HEK293 (cell line): ENCODE measurements around the gene CREB3L1.

Experiments used
- CTCF ChIA-PET: fragments of 350-600 bp; formaldehyde crosslinking; extraction: SDS; loops from one replicate; lab custom pipeline; 2021; ENCODE audit warnings: antibody characterized with exemption; lab: Yijun Ruan, JAX
- POLR2A ChIA-PET: fragments of 300-600 bp; formaldehyde crosslinking; extraction: SDS; loops from one replicate; lab custom pipeline; 2020; ENCODE audit warnings: antibody characterized with exemption, inconsistent platforms; lab: Yijun Ruan, JAX
- H3K27ac ChIP-seq: fragments of 200-500 bp; sonication (Bioruptor generic); 2 replicates; pipeline ENCODE4 v1.5.1; 2014; ENCODE audit warnings: low read depth, low read length, control low read depth, inconsistent platforms; ENCODE audit errors: extremely low read depth
- H3K36me3 ChIP-seq, 2 experiments: fragments of 200-500 bp in 1 of 2; sonication (Bioruptor generic) in 1 of 2; 1 replicate in 1 of 2; 2 replicates in 1 of 2; pipeline ENCODE4 v1.5.1; 2014 to 2017; ENCODE audit warnings: inconsistent platforms in 2 of 2, low read length in 2 of 2; ENCODE audit not compliant: control insufficient read depth in 2 of 2, insufficient read depth in 1 of 2
- H3K4me1 ChIP-seq: fragments of 200-500 bp; sonication (Bioruptor generic); 2 replicates; pipeline ENCODE4 v1.5.1; 2014; ENCODE audit warnings: mild to moderate bottlenecking, low read length, inconsistent platforms; ENCODE audit not compliant: control insufficient read depth, insufficient read depth
- H3K4me3 ChIP-seq: 2 replicates; pipeline ENCODE4 v1.5.1; 2011; ENCODE audit warnings: low read depth, mild to moderate bottlenecking, control low read depth, low read length, moderate library complexity
- H3K9me3 ChIP-seq: fragments of 200-500 bp; sonication (Bioruptor generic); 2 replicates; pipeline ENCODE4 v1.5.1; 2014; ENCODE audit warnings: low read depth, low read length, inconsistent platforms; ENCODE audit not compliant: control insufficient read depth, insufficient read depth
- FEZF1 ChIP-seq: fragments of 450-650 bp; formaldehyde crosslinking; IDR thresholded peaks from 2 replicates; pipeline ENCODE4 v1.5.1; 2016; ENCODE audit warnings: missing biosample characterization, missing genetic modification characterization
- GLIS1 ChIP-seq: fragments of 450-650 bp; formaldehyde crosslinking; IDR thresholded peaks from 2 replicates; pipeline ENCODE4 v1.5.1; 2016; ENCODE audit warnings: missing biosample characterization, missing genetic modification characterization
- GLIS2 ChIP-seq: fragments of 450-650 bp; formaldehyde crosslinking; IDR thresholded peaks from 2 replicates; pipeline ENCODE4 v1.5.1; 2016; ENCODE audit warnings: missing biosample characterization, missing genetic modification characterization
- WT1 ChIP-seq: fragments of 450-650 bp; formaldehyde crosslinking; IDR thresholded peaks from 2 replicates; pipeline ENCODE4 v1.5.1; 2016; ENCODE audit warnings: missing biosample characterization, missing genetic modification characterization
- ZNF138 ChIP-seq: fragments of 450-650 bp; formaldehyde crosslinking; IDR thresholded peaks from 2 replicates; pipeline ENCODE4 v1.5.1; 2016; ENCODE audit warnings: missing biosample characterization, missing genetic modification characterization, borderline replicate concordance
- ZNF175 ChIP-seq: fragments of 450-650 bp; formaldehyde crosslinking; IDR thresholded peaks from 2 replicates; pipeline ENCODE4 v1.5.1; 2016; ENCODE audit warnings: missing biosample characterization, missing genetic modification characterization
- ZNF239 ChIP-seq: fragments of 450-650 bp; formaldehyde crosslinking; IDR thresholded peaks from 2 replicates; pipeline ENCODE4 v1.5.1; 2016; ENCODE audit warnings: missing biosample characterization, missing genetic modification characterization
- ZNF37A ChIP-seq: fragments of 450-650 bp; IDR thresholded peaks from 2 replicates; pipeline ENCODE4 v1.5.1; 2018; ENCODE audit warnings: missing biosample characterization, missing genetic modification characterization
- ZNF404 ChIP-seq: fragments of 450-650 bp; formaldehyde crosslinking; IDR thresholded peaks from 2 replicates; pipeline ENCODE4 v1.5.1; 2017; ENCODE audit warnings: missing biosample characterization, missing genetic modification characterization
- ZNF585B ChIP-seq: fragments of 450-650 bp; formaldehyde crosslinking; IDR thresholded peaks from 2 replicates; pipeline ENCODE4 v1.5.1; 2016; ENCODE audit warnings: missing biosample characterization, missing genetic modification characterization
- ZNF629 ChIP-seq: fragments of 450-650 bp; formaldehyde crosslinking; IDR thresholded peaks from 2 replicates; pipeline ENCODE4 v1.5.1; 2017; ENCODE audit warnings: missing biosample characterization, missing genetic modification characterization
- ZNF658 ChIP-seq: fragments of 450-650 bp; formaldehyde crosslinking; IDR thresholded peaks from 2 replicates; pipeline ENCODE4; 2016; ENCODE audit warnings: missing biosample characterization, missing genetic modification characterization
- TF ChIP-seq, protein P1 (sequence below): fragments of 450-650 bp; formaldehyde crosslinking; IDR thresholded peaks from 2 replicates; pipeline ENCODE4 v1.5.1; 2016; ENCODE audit warnings: missing biosample characterization, missing genetic modification characterization
- TF ChIP-seq, protein P2 (sequence below): fragments of 450-650 bp; formaldehyde crosslinking; IDR thresholded peaks from 2 replicates; pipeline ENCODE4 v1.5.1; 2016; ENCODE audit warnings: missing biosample characterization, missing genetic modification characterization, low read depth
- TF ChIP-seq, protein P3 (sequence below): IDR thresholded peaks from 2 replicates; pipeline ENCODE4 v1.6.1; 2011; ENCODE audit warnings: mild to moderate bottlenecking, low read depth, low read length, borderline replicate concordance
- TF ChIP-seq, protein P4 (sequence below): fragments of 450-650 bp; formaldehyde crosslinking; IDR thresholded peaks from 2 replicates; pipeline ENCODE4 v1.5.1; 2016; ENCODE audit warnings: missing biosample characterization, missing genetic modification characterization
- TF ChIP-seq, protein P5 (sequence below): fragments of 450-650 bp; formaldehyde crosslinking; IDR thresholded peaks from 2 replicates; pipeline ENCODE4 v1.5.1; 2016; ENCODE audit warnings: missing biosample characterization, missing genetic modification characterization

CREB3L1 gene

DNA sequence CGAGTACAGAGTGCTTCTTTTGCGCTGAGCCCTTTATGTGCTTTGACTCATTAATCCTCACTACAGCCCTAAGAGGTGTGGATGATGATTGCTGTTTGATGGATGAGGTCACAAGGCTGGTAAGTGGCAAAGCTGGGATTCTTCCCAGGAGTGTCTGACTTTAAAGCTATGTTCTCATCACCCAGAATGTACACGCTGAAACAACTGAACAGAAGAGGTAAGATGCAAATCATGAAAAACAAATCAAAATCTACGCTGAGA lies 37.7 kb upstream of the CREB3L1 start (continued):
- TF ChIP-seq, protein P1, sequence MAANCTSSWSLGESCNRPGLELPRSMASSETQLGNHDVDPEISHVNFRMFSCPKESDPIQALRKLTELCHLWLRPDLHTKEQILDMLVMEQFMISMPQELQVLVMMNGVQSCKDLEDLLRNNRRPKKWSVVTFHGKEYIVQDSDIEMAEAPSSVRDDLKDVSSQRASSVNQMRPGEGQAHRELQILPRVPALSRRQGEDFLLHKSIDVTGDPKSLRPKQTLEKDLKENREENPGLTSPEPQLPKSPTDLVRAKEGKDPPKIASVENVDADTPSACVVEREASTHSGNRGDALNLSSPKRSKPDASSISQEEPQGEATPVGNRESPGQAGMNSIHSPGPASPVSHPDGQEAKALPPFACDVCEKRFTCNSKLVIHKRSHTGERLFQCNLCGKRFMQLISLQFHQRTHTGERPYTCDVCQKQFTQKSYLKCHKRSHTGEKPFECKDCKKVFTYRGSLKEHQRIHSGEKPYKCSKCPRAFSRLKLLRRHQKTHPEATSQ = no peak
- no peak for TF ChIP-seq ZNF658 (tag by site-specific recombination)
- TF ChIP-seq, protein P2, sequence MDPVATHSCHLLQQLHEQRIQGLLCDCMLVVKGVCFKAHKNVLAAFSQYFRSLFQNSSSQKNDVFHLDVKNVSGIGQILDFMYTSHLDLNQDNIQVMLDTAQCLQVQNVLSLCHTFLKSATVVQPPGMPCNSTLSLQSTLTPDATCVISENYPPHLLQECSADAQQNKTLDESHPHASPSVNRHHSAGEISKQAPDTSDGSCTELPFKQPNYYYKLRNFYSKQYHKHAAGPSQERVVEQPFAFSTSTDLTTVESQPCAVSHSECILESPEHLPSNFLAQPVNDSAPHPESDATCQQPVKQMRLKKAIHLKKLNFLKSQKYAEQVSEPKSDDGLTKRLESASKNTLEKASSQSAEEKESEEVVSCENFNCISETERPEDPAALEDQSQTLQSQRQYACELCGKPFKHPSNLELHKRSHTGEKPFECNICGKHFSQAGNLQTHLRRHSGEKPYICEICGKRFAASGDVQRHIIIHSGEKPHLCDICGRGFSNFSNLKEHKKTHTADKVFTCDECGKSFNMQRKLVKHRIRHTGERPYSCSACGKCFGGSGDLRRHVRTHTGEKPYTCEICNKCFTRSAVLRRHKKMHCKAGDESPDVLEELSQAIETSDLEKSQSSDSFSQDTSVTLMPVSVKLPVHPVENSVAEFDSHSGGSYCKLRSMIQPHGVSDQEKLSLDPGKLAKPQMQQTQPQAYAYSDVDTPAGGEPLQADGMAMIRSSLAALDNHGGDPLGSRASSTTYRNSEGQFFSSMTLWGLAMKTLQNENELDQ (tag by site-specific recombination) = no peak

DNA sequence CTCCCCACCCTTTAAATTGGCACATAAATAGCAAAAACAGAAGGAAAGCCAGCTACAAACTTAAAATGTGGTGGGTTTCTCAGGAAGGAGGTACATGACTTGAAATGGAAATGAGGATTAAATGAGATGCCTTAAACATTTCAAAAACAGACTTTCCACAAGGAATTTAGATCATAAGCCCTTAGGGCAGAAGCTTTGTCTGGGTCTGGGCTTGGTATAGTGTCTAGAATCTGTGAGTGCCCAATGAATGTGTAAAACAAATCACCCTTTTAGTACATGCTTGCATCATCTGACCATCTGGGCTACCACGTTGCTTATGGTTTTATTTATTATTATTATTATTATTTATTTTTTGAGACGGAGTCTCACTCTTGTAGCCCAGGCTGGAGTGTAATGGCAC lies 37.1 kb upstream of the CREB3L1 start:
- ChIA-PET CTCF (interaction anchor here (0.6 to 19.5 kb wide), 27 partner anchors 10 to 640 kb away, joined by 3 to 451 read pairs (median 6); partner anchors contain the start of genes CREB3L1, DGKZ and MDK), POLR2A (no interaction called here)
- peaks cover 2% of the 10 kb centered on the region; the same call in 1 of the 2 replicates for H3K4me1 ChIP-seq
- H3K27ac ChIP-seq = no peak overlapping the region
- no peak overlapping the region for H3K4me3 ChIP-seq
- H3K9me3 ChIP-seq = no peaks in the 10 kb centered on the region
- no peaks in the 10 kb centered on the region for H3K36me3 ChIP-seq
- no peak for TF ChIP-seq ZNF629
- no peak for TF ChIP-seq ZNF138 (tag by site-specific recombination)
- no peak for TF ChIP-seq GLIS2
- no peak for TF ChIP-seq FEZF1 (tag by site-specific recombination)
- no peak for TF ChIP-seq ZNF404
- TF ChIP-seq, protein P1 = no peak
- no peak for TF ChIP-seq GLIS1
- no peak for TF ChIP-seq ZNF239 (tag by site-specific recombination)
- TF ChIP-seq ZNF175 = no peak
- TF ChIP-seq ZNF585B = no peak
- TF ChIP-seq, protein P3, sequence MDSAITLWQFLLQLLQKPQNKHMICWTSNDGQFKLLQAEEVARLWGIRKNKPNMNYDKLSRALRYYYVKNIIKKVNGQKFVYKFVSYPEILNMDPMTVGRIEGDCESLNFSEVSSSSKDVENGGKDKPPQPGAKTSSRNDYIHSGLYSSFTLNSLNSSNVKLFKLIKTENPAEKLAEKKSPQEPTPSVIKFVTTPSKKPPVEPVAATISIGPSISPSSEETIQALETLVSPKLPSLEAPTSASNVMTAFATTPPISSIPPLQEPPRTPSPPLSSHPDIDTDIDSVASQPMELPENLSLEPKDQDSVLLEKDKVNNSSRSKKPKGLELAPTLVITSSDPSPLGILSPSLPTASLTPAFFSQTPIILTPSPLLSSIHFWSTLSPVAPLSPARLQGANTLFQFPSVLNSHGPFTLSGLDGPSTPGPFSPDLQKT = no peak
- no peak for TF ChIP-seq ZNF658 (tag by site-specific recombination)
- TF ChIP-seq ZNF37A (tag by site-specific recombination) = no peak
- TF ChIP-seq WT1 = no peak
- TF ChIP-seq, protein P4, sequence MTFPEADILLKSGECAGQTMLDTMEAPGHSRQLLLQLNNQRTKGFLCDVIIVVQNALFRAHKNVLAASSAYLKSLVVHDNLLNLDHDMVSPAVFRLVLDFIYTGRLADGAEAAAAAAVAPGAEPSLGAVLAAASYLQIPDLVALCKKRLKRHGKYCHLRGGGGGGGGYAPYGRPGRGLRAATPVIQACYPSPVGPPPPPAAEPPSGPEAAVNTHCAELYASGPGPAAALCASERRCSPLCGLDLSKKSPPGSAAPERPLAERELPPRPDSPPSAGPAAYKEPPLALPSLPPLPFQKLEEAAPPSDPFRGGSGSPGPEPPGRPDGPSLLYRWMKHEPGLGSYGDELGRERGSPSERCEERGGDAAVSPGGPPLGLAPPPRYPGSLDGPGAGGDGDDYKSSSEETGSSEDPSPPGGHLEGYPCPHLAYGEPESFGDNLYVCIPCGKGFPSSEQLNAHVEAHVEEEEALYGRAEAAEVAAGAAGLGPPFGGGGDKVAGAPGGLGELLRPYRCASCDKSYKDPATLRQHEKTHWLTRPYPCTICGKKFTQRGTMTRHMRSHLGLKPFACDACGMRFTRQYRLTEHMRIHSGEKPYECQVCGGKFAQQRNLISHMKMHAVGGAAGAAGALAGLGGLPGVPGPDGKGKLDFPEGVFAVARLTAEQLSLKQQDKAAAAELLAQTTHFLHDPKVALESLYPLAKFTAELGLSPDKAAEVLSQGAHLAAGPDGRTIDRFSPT (tag by site-specific recombination) = no peak
- TF ChIP-seq, protein P5, sequence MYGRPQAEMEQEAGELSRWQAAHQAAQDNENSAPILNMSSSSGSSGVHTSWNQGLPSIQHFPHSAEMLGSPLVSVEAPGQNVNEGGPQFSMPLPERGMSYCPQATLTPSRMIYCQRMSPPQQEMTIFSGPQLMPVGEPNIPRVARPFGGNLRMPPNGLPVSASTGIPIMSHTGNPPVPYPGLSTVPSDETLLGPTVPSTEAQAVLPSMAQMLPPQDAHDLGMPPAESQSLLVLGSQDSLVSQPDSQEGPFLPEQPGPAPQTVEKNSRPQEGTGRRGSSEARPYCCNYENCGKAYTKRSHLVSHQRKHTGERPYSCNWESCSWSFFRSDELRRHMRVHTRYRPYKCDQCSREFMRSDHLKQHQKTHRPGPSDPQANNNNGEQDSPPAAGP (tag by site-specific recombination) = no peak
